GM21447 (cell line): ENCODE results near the gene KCNJ12.

ENCODE experiments used
- ATAC-seq: cut with Tn5 transposase; IDR thresholded peaks from one replicate; pipeline ENCODE4 v1.9.1; 2021; ENCODE audit not compliant: unreplicated experiment

Gene KCNJ12

GRCh38 chr17:21363776-21364642 is 12.1 kb upstream of the KCNJ12 start:
- ATAC-seq, result no peak

- ATAC-seq, result no peak
Observed at GRCh38 chr17:21365016-21365415, 11.1 kb upstream of the KCNJ12 start.

- peak; percentile 47 for ATAC-seq
Observed at GRCh38 chr17:21368545-21369246, 7.5 kb upstream of the KCNJ12 start.

- no peak for ATAC-seq
Observed at GRCh38 chr17:21369395-21369794, 6.8 kb upstream of the KCNJ12 start.

- ATAC-seq, result no peak
Observed at GRCh38 chr17:21370430-21370829, 5.7 kb upstream of the KCNJ12 start.

GRCh38 chr17:21371511-21372081 is 4.6 kb upstream of the KCNJ12 start:
- ATAC-seq, result no peak

- ATAC-seq, result no peak
Observed at GRCh38 chr17:21372256-21372954, 3.8 kb upstream of the KCNJ12 start.

- ATAC-seq, result no peak
Observed at GRCh38 chr17:21373036-21373435, 3.1 kb upstream of the KCNJ12 start.

GRCh38 chr17:21373696-21374440 is 2.3 kb upstream of the KCNJ12 start:
- ATAC-seq, result no peak

GRCh38 chr17:21374441-21375161 is 1.6 kb upstream of the KCNJ12 start:
- ATAC-seq, result no peak

- ATAC-seq, result no peak
Observed at GRCh38 chr17:21375162-21375560, 996 bp upstream of the KCNJ12 start.

- no peak for ATAC-seq
Observed at GRCh38 chr17:21375757-21376080, 438 bp upstream of the KCNJ12 start.

GRCh38 chr17:21376759-21377690 is 868 bp downstream of the KCNJ12 start:
- no peak for ATAC-seq

- no peak for ATAC-seq
Observed at GRCh38 chr17:21377705-21378396, 1.7 kb downstream of the KCNJ12 start.

- no peak for ATAC-seq
Observed at GRCh38 chr17:21378553-21378952, 2.4 kb downstream of the KCNJ12 start.

- no peak for ATAC-seq
Observed at GRCh38 chr17:21379080-21379711, 3.0 kb downstream of the KCNJ12 start.

- no peak for ATAC-seq
Observed at GRCh38 chr17:21380659-21381058, 4.5 kb downstream of the KCNJ12 start.

GRCh38 chr17:21381076-21381706 is 5.0 kb downstream of the KCNJ12 start:
- no peak for ATAC-seq
